SK-N-SH treated with all-trans-retinoic acid at 6 μM for 48 hours (cell line): ENCODE data around the gene CHSY1.

Source experiments
- ATAC-seq: fragments of 200-7000 bp; cut with Tn5 transposase; 3 replicates; pipeline ENCODE4 v1.9.1; 2020; ENCODE audit warnings: mild to moderate bottlenecking, moderate library complexity
- ARNTL ChIP-seq: fragments of 450-650 bp; formaldehyde crosslinking; IDR thresholded peaks from 2 replicates; pipeline ENCODE4 v1.5.0; 2020; ENCODE audit warnings: low read depth, mild to moderate bottlenecking, moderate library complexity, borderline replicate concordance
- BACH2 ChIP-seq: fragments of 250-450 bp; sonication (Bioruptor Pico); IDR thresholded peaks from 2 replicates; pipeline ENCODE4 v1.9.0; 2021; ENCODE audit warnings: mild to moderate bottlenecking, borderline replicate concordance
- CSDC2 ChIP-seq: fragments of 250-450 bp; sonication (Bioruptor Pico); IDR thresholded peaks from 2 replicates; pipeline ENCODE4 v1.5.0; 2020; ENCODE audit warnings: mild to moderate bottlenecking, moderate library complexity
- ESRRG ChIP-seq: fragments of 250-450 bp; sonication (Bioruptor Pico); IDR thresholded peaks from 2 replicates; pipeline ENCODE4 v1.6.1; 2021; ENCODE audit warnings: mild to moderate bottlenecking
- GLIS3 ChIP-seq: fragments of 250-450 bp; sonication (Bioruptor Pico); IDR thresholded peaks from 2 replicates; pipeline ENCODE4 v1.5.0; 2020; ENCODE audit warnings: mild to moderate bottlenecking, moderate library complexity
- ISL1 ChIP-seq: fragments of 250-450 bp; sonication (Bioruptor Pico); IDR thresholded peaks from 2 replicates; pipeline ENCODE4 v2.1.2; 2022; ENCODE audit warnings: mild to moderate bottlenecking, moderate library complexity
- OSR1 ChIP-seq: fragments of 250-450 bp; sonication (Bioruptor Pico); IDR thresholded peaks from 2 replicates; pipeline ENCODE4 v1.8.0; 2022; ENCODE audit warnings: moderate library complexity, mild to moderate bottlenecking, inconsistent platforms
- PPARA ChIP-seq: fragments of 250-450 bp; sonication (Bioruptor Pico); IDR thresholded peaks from 2 replicates; pipeline ENCODE4 v1.5.0; 2020; ENCODE audit warnings: mild to moderate bottlenecking, borderline replicate concordance
- RARB ChIP-seq: fragments of 250-450 bp; sonication (Bioruptor Pico); IDR thresholded peaks from 2 replicates; pipeline ENCODE4 v1.8.0; 2021; ENCODE audit warnings: mild to moderate bottlenecking, moderate library complexity
- SNAI2 ChIP-seq: fragments of 250-450 bp; sonication (Bioruptor Pico); IDR thresholded peaks from 2 replicates; pipeline ENCODE4 v1.5.0; 2020; ENCODE audit warnings: mild to moderate bottlenecking, moderate library complexity
- TCF4 ChIP-seq: fragments of 250-450 bp; sonication (Bioruptor Pico); IDR thresholded peaks from 2 replicates; pipeline ENCODE4 v1.8.0; 2021; ENCODE audit warnings: mild to moderate bottlenecking, moderate library complexity, borderline replicate concordance
- TOX ChIP-seq: fragments of 250-450 bp; sonication (Bioruptor Pico); IDR thresholded peaks from 2 replicates; pipeline ENCODE4 v1.8.0; 2021; ENCODE audit warnings: mild to moderate bottlenecking, moderate library complexity, borderline replicate concordance
- ZC3H10 ChIP-seq: fragments of 250-450 bp; sonication (Bioruptor Pico); IDR thresholded peaks from 2 replicates; pipeline ENCODE4 v1.5.1; 2021; ENCODE audit warnings: mild to moderate bottlenecking, moderate library complexity
- ZFP3 ChIP-seq: fragments of 250-450 bp; sonication (Bioruptor Pico); IDR thresholded peaks from 2 replicates; pipeline ENCODE4 v1.5.0; 2020; ENCODE audit warnings: mild to moderate bottlenecking, moderate library complexity
- ZFP30 ChIP-seq: fragments of 450-650 bp; formaldehyde crosslinking; IDR thresholded peaks from 2 replicates; pipeline ENCODE4 v1.5.0; 2022; ENCODE audit warnings: mild to moderate bottlenecking, moderate library complexity
- ZNF565 ChIP-seq: fragments of 450-650 bp; formaldehyde crosslinking; conservative IDR thresholded peaks from 2 replicates; pipeline ENCODE4 v1.5.0; 2020; ENCODE audit warnings: low read depth, mild to moderate bottlenecking, moderate library complexity
- ZNF70 ChIP-seq: fragments of 450-650 bp; formaldehyde crosslinking; IDR thresholded peaks from 2 replicates; pipeline ENCODE4 v1.5.0; 2020; ENCODE audit warnings: mild to moderate bottlenecking, moderate library complexity
- ZNF8 ChIP-seq: fragments of 450-650 bp; formaldehyde crosslinking; IDR thresholded peaks from 2 replicates; pipeline ENCODE4 v1.5.0; 2020; ENCODE audit warnings: mild to moderate bottlenecking, moderate library complexity
- TF ChIP-seq, protein P1 (sequence below): fragments of 250-450 bp; sonication (Bioruptor Pico); IDR thresholded peaks from 2 replicates; pipeline ENCODE4 v1.8.0; 2020; ENCODE audit warnings: mild to moderate bottlenecking, moderate library complexity, borderline replicate concordance
- TF ChIP-seq, protein P2 (sequence below): fragments of 250-450 bp; sonication (Bioruptor Pico); IDR thresholded peaks from 2 replicates; pipeline ENCODE4 v1.8.0; 2021; ENCODE audit warnings: low read depth, mild to moderate bottlenecking, moderate library complexity, borderline replicate concordance
- TF ChIP-seq, protein P3 (sequence below): fragments of 250-450 bp; sonication (Bioruptor Pico); IDR thresholded peaks from 2 replicates; pipeline ENCODE4 v1.5.0; 2020; ENCODE audit warnings: mild to moderate bottlenecking, moderate library complexity

Gene CHSY1

DNA sequence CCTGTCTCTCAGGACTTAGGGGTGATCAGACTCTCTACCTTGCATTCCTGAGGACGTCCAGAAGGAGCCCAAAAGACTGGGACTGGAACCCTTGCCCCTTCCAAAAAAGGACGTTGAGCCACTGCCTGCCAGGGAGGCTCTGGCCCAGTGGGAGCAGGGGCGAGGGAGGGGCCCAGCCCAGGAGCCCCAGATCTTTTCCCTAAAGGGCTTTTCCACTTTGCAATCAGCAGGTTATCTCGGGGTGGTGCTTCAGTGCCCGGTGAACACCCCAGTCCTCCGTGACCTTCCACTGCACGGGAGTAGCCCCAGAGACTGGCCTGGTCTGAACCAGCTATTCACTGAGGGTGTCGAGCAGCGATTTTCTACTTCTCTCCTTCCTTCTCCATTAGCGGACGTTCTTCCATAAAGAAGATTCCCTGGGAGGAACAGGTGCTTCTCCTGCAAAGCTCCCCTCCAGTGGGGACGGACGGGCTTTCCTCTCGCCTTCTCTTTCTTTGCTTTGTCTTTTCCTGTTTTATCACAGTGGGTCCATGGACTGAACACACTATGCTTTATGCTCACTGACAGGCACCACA, 113.7 kb downstream of the CHSY1 start (continued):
- TF ChIP-seq, protein P1, sequence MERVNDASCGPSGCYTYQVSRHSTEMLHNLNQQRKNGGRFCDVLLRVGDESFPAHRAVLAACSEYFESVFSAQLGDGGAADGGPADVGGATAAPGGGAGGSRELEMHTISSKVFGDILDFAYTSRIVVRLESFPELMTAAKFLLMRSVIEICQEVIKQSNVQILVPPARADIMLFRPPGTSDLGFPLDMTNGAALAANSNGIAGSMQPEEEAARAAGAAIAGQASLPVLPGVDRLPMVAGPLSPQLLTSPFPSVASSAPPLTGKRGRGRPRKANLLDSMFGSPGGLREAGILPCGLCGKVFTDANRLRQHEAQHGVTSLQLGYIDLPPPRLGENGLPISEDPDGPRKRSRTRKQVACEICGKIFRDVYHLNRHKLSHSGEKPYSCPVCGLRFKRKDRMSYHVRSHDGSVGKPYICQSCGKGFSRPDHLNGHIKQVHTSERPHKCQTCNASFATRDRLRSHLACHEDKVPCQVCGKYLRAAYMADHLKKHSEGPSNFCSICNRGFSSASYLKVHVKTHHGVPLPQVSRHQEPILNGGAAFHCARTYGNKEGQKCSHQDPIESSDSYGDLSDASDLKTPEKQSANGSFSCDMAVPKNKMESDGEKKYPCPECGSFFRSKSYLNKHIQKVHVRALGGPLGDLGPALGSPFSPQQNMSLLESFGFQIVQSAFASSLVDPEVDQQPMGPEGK, result no peak
- TF ChIP-seq OSR1, result no peak
- TF ChIP-seq ZFP3, result no peak

DNA sequence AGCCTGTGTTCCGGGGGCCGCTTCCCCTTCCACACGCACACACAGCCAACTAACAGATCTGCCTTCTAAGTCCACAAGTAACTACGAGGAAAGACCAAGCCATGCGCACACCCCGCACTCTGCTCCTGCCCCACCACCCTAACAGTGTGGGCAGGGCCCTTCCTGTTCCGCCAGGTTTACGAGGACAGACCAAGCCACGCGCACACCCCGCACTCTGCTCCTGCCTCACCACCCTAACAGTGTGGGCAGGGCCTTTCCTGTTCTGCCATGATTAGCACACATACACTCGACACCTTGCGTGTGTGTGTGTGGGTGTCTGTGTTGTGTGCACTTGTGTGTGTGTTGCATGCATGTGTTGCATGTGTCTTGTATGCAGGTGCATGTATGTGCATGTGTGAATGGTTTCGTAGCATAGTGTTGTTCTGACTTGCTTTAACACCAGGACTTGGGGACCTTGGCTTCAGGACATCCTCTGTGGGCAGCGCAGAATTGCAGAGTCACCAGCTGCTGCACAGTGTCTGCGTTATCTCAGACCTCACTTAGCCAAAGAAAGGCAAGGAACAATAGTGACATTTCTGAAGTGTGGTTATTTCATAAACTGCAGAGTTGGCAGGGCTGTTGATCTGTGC, 114.4 kb downstream of the CHSY1 start:
- no peak for TF ChIP-seq ZNF565 (CRISPR knock-in tag)
- TF ChIP-seq OSR1, result no peak
- TF ChIP-seq ZNF8 (CRISPR knock-in tag), result no peak
- TF ChIP-seq ZFP30 (CRISPR knock-in tag), result no peak
- TF ChIP-seq ARNTL, result no peak
- TF ChIP-seq GLIS3 (CRISPR knock-in tag), result no peak
- TF ChIP-seq ISL1 (CRISPR knock-in tag), result no peak
- TF ChIP-seq BACH2 (CRISPR knock-in tag), result no peak
- TF ChIP-seq TOX (CRISPR knock-in tag), result no peak
- TF ChIP-seq CSDC2 (CRISPR knock-in tag), result no peak
- no peak for TF ChIP-seq PPARA (CRISPR knock-in tag)
- TF ChIP-seq ZC3H10, result no peak
- no peak for TF ChIP-seq SNAI2
- TF ChIP-seq TCF4 (CRISPR knock-in tag), result no peak
- TF ChIP-seq, all 23 proteins: peak for 0
- peak; percentile 42; the same call in 1 of the 3 replicates for ATAC-seq

DNA sequence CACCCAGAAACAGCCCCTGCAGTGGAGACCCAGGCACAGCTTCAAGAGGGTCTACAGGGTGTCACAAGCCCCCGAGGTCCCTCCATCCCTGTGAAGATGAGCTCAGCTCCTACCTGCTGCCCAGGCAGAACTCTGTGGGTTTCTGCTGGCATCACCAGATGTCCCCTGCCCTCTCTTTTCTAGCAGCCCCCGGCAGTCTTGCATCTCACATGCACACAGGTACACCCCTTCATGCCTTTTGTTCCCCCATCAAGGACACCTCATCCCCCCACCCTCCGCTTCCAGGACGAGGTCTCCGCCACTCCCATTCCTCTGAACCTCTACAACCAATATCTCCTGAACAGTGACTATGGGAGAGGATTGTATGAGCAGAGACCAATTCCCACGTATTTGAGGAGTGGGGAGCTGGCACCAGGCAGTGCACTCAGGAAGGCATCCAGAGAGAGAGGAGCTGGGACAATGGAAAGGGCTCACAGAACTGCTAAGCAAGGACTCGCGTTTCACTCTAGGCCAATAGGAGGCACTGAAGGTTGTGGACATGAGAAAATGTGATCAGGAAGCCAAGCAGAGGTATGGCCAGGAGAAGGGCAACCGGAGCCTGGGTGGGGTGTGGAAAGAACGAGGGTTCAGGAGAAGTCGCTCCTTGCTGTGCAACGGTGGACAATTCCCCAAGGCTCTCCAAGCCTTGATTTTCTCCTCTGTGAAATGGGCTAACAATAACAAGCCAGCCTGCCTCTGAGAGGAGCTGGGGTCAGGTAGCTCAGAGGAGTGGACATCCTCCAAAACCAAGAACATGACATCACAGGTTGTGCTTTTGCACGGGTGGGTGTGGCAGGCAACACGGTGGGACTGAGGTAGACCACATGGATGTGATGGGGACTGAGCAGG, 115.2 kb downstream of the CHSY1 start:
- no peak for ATAC-seq
- TF ChIP-seq RARB (CRISPR knock-in tag), result no peak
- no peak for TF ChIP-seq TOX (CRISPR knock-in tag)
- TF ChIP-seq ZFP30 (CRISPR knock-in tag), result no peak
- no peak for TF ChIP-seq ZNF8 (CRISPR knock-in tag)
- TF ChIP-seq ESRRG (CRISPR knock-in tag), result no peak
- TF ChIP-seq, protein P1, result no peak
- TF ChIP-seq, protein P2, sequence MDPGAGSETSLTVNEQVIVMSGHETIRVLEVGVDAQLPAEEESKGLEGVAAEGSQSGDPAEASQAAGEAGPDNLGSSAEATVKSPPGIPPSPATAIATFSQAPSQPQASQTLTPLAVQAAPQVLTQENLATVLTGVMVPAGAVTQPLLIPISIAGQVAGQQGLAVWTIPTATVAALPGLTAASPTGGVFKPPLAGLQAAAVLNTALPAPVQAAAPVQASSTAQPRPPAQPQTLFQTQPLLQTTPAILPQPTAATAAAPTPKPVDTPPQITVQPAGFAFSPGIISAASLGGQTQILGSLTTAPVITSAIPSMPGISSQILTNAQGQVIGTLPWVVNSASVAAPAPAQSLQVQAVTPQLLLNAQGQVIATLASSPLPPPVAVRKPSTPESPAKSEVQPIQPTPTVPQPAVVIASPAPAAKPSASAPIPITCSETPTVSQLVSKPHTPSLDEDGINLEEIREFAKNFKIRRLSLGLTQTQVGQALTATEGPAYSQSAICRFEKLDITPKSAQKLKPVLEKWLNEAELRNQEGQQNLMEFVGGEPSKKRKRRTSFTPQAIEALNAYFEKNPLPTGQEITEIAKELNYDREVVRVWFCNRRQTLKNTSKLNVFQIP (CRISPR knock-in tag), result no peak
- no peak for TF ChIP-seq CSDC2 (CRISPR knock-in tag)
- no peak for TF ChIP-seq ISL1 (CRISPR knock-in tag)
- TF ChIP-seq, protein P3, sequence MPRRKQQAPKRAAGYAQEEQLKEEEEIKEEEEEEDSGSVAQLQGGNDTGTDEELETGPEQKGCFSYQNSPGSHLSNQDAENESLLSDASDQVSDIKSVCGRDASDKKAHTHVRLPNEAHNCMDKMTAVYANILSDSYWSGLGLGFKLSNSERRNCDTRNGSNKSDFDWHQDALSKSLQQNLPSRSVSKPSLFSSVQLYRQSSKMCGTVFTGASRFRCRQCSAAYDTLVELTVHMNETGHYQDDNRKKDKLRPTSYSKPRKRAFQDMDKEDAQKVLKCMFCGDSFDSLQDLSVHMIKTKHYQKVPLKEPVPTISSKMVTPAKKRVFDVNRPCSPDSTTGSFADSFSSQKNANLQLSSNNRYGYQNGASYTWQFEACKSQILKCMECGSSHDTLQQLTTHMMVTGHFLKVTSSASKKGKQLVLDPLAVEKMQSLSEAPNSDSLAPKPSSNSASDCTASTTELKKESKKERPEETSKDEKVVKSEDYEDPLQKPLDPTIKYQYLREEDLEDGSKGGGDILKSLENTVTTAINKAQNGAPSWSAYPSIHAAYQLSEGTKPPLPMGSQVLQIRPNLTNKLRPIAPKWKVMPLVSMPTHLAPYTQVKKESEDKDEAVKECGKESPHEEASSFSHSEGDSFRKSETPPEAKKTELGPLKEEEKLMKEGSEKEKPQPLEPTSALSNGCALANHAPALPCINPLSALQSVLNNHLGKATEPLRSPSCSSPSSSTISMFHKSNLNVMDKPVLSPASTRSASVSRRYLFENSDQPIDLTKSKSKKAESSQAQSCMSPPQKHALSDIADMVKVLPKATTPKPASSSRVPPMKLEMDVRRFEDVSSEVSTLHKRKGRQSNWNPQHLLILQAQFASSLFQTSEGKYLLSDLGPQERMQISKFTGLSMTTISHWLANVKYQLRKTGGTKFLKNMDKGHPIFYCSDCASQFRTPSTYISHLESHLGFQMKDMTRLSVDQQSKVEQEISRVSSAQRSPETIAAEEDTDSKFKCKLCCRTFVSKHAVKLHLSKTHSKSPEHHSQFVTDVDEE, result no peak
- TF ChIP-seq PPARA (CRISPR knock-in tag), result no peak
- TF ChIP-seq ZNF70 (CRISPR knock-in tag), result no peak
- TF ChIP-seq ZFP3, result no peak
- no peak for TF ChIP-seq ZC3H10
- no peak for TF ChIP-seq BACH2 (CRISPR knock-in tag)
- TF ChIP-seq GLIS3 (CRISPR knock-in tag), result no peak
- no peak for TF ChIP-seq OSR1
- no peak for TF ChIP-seq SNAI2
- no peak for TF ChIP-seq ARNTL
